Gastroesophageal sphincter (tissue), 4 donors: ENCODE results near the gene RBM22. TPM values are rescaled to one million over a fixed set of nuclear protein-coding genes. Genes with fewer than 3 reads are reported as not detected.

Source experiments
- ATAC-seq: fragments of 150-250 bp; one replicate; pipeline ENCODE4 v1.9.1; 2016; ENCODE audit warnings: mild to moderate bottlenecking, moderate library complexity
- H3K27ac ChIP-seq, 4 donors: fragments of 200-600 bp; sonication (generic) in 3 of 4; 1 replicate in 3 of 4; 2 replicates in 1 of 4; pipeline ENCODE4 v1.5.1; 2016 to 2019
- H3K27me3 ChIP-seq: fragments of 200-600 bp; sonication (generic); one replicate; pipeline ENCODE4 v1.5.1; 2019
- H3K36me3 ChIP-seq, 2 donors: fragments of 200-600 bp; sonication (generic); one replicate each; pipeline ENCODE4 v1.5.1; 2019; ENCODE audit warnings: control low read depth in 1 of 2
- H3K4me1 ChIP-seq, 3 donors: fragments of 200-600 bp; sonication (generic); 1 replicate in 2 of 3; 2 replicates in 1 of 3; pipeline ENCODE4 v1.5.1; 2016 to 2019; ENCODE audit warnings: control low read depth in 2 of 3
- H3K4me3 ChIP-seq, 2 donors: fragments of 200-600 bp; sonication (generic); one replicate each; pipeline ENCODE4 v1.5.1; 2019; ENCODE audit warnings: mild to moderate bottlenecking in 1 of 2, moderate library complexity in 1 of 2
- H3K9me3 ChIP-seq, 3 donors: fragments of 200-600 bp; sonication (generic); one replicate each; pipeline ENCODE4 v1.5.1; 2017 to 2019; ENCODE audit warnings: control low read depth in 2 of 3
- CTCF ChIP-seq, 4 experiments: fragments of 200-600 bp in 2 of 4; fragments of 450-650 bp in 2 of 4; sonication (generic) in 1 of 4; IDR thresholded peaks; one replicate each; pipeline ENCODE4 v1.5.1; 2017 to 2019; ENCODE audit warnings: antibody characterized with exemption in 4 of 4, mild to moderate bottlenecking in 2 of 4, moderate library complexity in 2 of 4
- EP300 ChIP-seq: sonication (generic); formaldehyde crosslinking; IDR thresholded peaks from one replicate; pipeline ENCODE4 v1.6.1; 2017; ENCODE audit warnings: antibody characterized with exemption, mild to moderate bottlenecking
- POLR2A ChIP-seq, 2 donors: fragments of 450-650 bp; IDR thresholded peaks; one replicate each; pipeline ENCODE4 v1.6.1; 2017; ENCODE audit warnings: antibody characterized with exemption in 2 of 2, mild to moderate bottlenecking in 2 of 2, moderate library complexity in 1 of 2
- POLR2AphosphoS5 ChIP-seq: sonication (generic); formaldehyde crosslinking; IDR thresholded peaks from one replicate; pipeline ENCODE4 v1.6.1; 2017; ENCODE audit warnings: antibody characterized with exemption
- WGBS, 2 donors: methylation state at CpG; one replicate each; pipeline ENCODE4 v1.1.5; 2018; ENCODE audit warnings: low coverage in 1 of 2; 5-methylcytosine and 5-hydroxymethylcytosine counted together
- total RNA-seq, 4 donors: library from RNA; depleted of rRNA; stranded (reverse); fragments of >200 nt; gene quantifications; one replicate each; pipeline ENCODE4 v1.1.0, GENCODE V29; 2016

The RBM22 gene
- total RNA-seq, 4 donors from 2014 or later, result 24.3 to 37.2 (median 32.4) TPM

- H3K27ac ChIP-seq, result peak overlapping the region in 1 of 4 donors; percentile 11
- 84 to 98% methylated on average over 16 to 20 of the region's 38 CpGs for WGBS, 2 donors
- peaks cover 0 to 52% of the 10 kb centered on the region in 2 donors for H3K36me3 ChIP-seq
- peaks cover 0 to 86% (median 10%) of the 10 kb centered on the region in 3 donors for H3K4me1 ChIP-seq
- ATAC-seq, result no peak
- H3K4me3 ChIP-seq, result no peak overlapping the region
- no peak for TF ChIP-seq EP300
- no peak for TF ChIP-seq POLR2A (IDR thresholded peaks at IDR 0.05)
- TF ChIP-seq CTCF (IDR thresholded peaks at IDR 0.05), result no peak
- TF ChIP-seq POLR2AphosphoS5, result no peak
- no peaks in the 10 kb centered on the region for H3K27me3 ChIP-seq
- no peaks in the 10 kb centered on the region for H3K9me3 ChIP-seq
Observed at GRCh38 chr5:150650021-150651006, 50.5 kb downstream of the RBM22 start.

GRCh38 chr5:150649108-150650020 is 51.5 kb downstream of the RBM22 start:
- TF ChIP-seq CTCF (IDR thresholded peaks at IDR 0.05) (no peak), POLR2AphosphoS5 (no peak), EP300 (no peak)
- peaks cover 4 to 93% (median 18%) of the 10 kb centered on the region in 3 donors for H3K4me1 ChIP-seq
- peak overlapping the region in 1 of 4 donors; percentile 48 for H3K27ac ChIP-seq
- WGBS, 2 donors, result 78 to 100% methylated on average over 4 to 11 of the region's 46 CpGs
- H3K4me3 ChIP-seq, result no peak overlapping the region
- no peaks in the 10 kb centered on the region for H3K9me3 ChIP-seq
- peaks cover 0 to 52% of the 10 kb centered on the region in 2 donors for H3K36me3 ChIP-seq
- ATAC-seq, result no peak
- no peaks in the 10 kb centered on the region for H3K27me3 ChIP-seq

- TF ChIP-seq POLR2AphosphoS5 (no peak), CTCF (IDR thresholded peaks at IDR 0.05) (no peak), EP300 (no peak), POLR2A (IDR thresholded peaks at IDR 0.05) (no peak)
- Histone ChIP-seq H3K4me3 (no peak overlapping the region), H3K4me1 (peaks cover 6 to 96% (median 23%) of the 10 kb centered on the region in 3 donors), H3K27me3 (no peaks in the 10 kb centered on the region), H3K36me3 (peaks cover 0 to 52% of the 10 kb centered on the region in 2 donors), H3K27ac (peak overlapping the region in 3 of 4 donors; percentile 17 to 48 (median 43)), H3K9me3 (no peaks in the 10 kb centered on the region)
- no peak for ATAC-seq
- whole genome bisulfite sequencing, 2 donors, result 69% methylated on average over 2 of the region's 16 CpGs; no CpG with 5 or more reads in 1 of the 2 donors
Observed at GRCh38 chr5:150648294-150649107, 52.4 kb downstream of the RBM22 start.

- Histone ChIP-seq H3K4me1 (peaks cover 11 to 96% (median 32%) of the 10 kb centered on the region in 3 donors), H3K4me3 (peak overlapping the region in 1 of 2 donors; percentile 1)
- peak; percentile 17 for ATAC-seq
Observed at GRCh38 chr5:150647275-150648251, 53.3 kb downstream of the RBM22 start.

More at GRCh38 chr5:150647275-150648251, 53.3 kb downstream of the RBM22 start:
- Histone ChIP-seq H3K9me3 (no peaks in the 10 kb centered on the region), H3K27ac (peak overlapping the region in 3 of 4 donors; percentile 17 to 48 (median 43)), H3K27me3 (no peaks in the 10 kb centered on the region), H3K36me3 (peaks cover 0 to 46% of the 10 kb centered on the region in 2 donors)
- peak; percentile 21 for TF ChIP-seq POLR2AphosphoS5
- TF ChIP-seq EP300, result no peak
- TF ChIP-seq POLR2A (IDR thresholded peaks at IDR 0.05), result no peak
- WGBS, 2 donors, result 52 to 83% methylated on average over 2 to 13 of the region's 25 CpGs
